Tibial artery (tissue), 4 donors: Measurements from ENCODE around the gene RPS18.

Source experiments
- DNase-seq, 2 donors: peaks; one replicate each; pipeline ENCODE4 v3.0.0-alpha.2; 2019
- H3K27ac ChIP-seq, 2 donors: fragments of 200-600 bp; sonication (generic) in 1 of 2; 1 replicate in 1 of 2; 2 replicates in 1 of 2; pipeline ENCODE4 v1.5.1; 2018 to 2019; ENCODE audit warnings: mild to moderate bottlenecking in 1 of 2
- H3K27me3 ChIP-seq, 2 donors: fragments of 200-600 bp; sonication (generic) in 1 of 2; one replicate each; pipeline versions ENCODE4 v1.5.1 to v1.6.0; 2016 to 2019
- H3K36me3 ChIP-seq, 3 donors: fragments of 200-600 bp; sonication (generic) in 2 of 3; one replicate each; pipeline ENCODE4 v1.5.1; 2016 to 2019; ENCODE audit warnings: mild to moderate bottlenecking in 2 of 3
- H3K4me1 ChIP-seq, 4 donors: fragments of 200-600 bp; sonication (generic) in 2 of 4; 1 replicate in 3 of 4; 2 replicates in 1 of 4; pipeline ENCODE4 v1.5.1; 2016 to 2019
- H3K4me3 ChIP-seq, 2 donors: fragments of 200-600 bp; sonication (generic) in 1 of 2; 1 replicate in 1 of 2; 2 replicates in 1 of 2; pipeline ENCODE4 v1.5.1; 2018 to 2019; ENCODE audit warnings: mild to moderate bottlenecking in 2 of 2
- H3K9me3 ChIP-seq, 3 donors: fragments of 200-600 bp; sonication (generic) in 1 of 3; one replicate each; pipeline ENCODE4 v1.5.1; 2016 to 2019
- CTCF ChIP-seq, 2 experiments: fragments of 200-600 bp in 1 of 2; fragments of 450-650 bp in 1 of 2; IDR thresholded peaks; one replicate each; pipeline ENCODE4 v1.5.1; 2017 to 2019; ENCODE audit warnings: antibody characterized with exemption in 2 of 2, mild to moderate bottlenecking in 1 of 2, moderate library complexity in 1 of 2
- intact Hi-C: fragments of 100-400 bp; cut with DNase I; formaldehyde crosslinking; loops from one replicate; pipeline ENCODE4 v1.15.0; 2023; ENCODE audit warnings: low total_unique reads

RPS18 gene

GRCh38 chr6:33313709-33314514 lies 42.0 kb downstream of the RPS18 start, which contains the start of gene TAPBP:
TAPBP (minus strand) TSS chr6:33314078; CDS start chr6:33314041, 37 bp downstream.
- H3K27me3 ChIP-seq, result no peaks in the 10 kb centered on the region
- H3K4me1 ChIP-seq, result peaks cover 0 to 53% (median 41%) of the 10 kb centered on the region in 4 donors
- H3K27ac ChIP-seq, result peak within 1 kb of the TSS; percentile 95
- intact Hi-C loops, result loop anchor here (10.0 kb wide), 1 partner anchor 111 kb away; the partner anchor contains the start of gene SYNGAP1
- peak; percentile 60 to 83 for DNase-seq
- H3K36me3 ChIP-seq, result peaks cover 1 to 27% (median 4%) of the 10 kb centered on the region in 3 donors
- H3K9me3 ChIP-seq, result no peaks in the 10 kb centered on the region
- TF ChIP-seq CTCF (IDR thresholded peaks at IDR 0.05), result peak in 1 of 2 experiments; percentile 10
- H3K4me3 ChIP-seq, result peak within 1 kb of the TSS; percentile 83 to 94

GRCh38 chr6:33314515-33314942 lies 42.7 kb downstream of the RPS18 start:
- no peaks in the 10 kb centered on the region for H3K27me3 ChIP-seq
- DNase-seq, result peak; percentile 81 to 82
- H3K4me3 ChIP-seq, result peak overlapping the region; percentile 83 to 94
- TF ChIP-seq CTCF (IDR thresholded peaks at IDR 0.05), result no peak
- intact Hi-C loops, result loop anchor here (10.0 kb wide), 1 partner anchor 110 kb away; the partner anchor contains the start of gene SYNGAP1
- peak overlapping the region; percentile 95 for H3K27ac ChIP-seq
- no peaks in the 10 kb centered on the region for H3K9me3 ChIP-seq
- peaks cover 0 to 59% (median 44%) of the 10 kb centered on the region in 4 donors for H3K4me1 ChIP-seq
- H3K36me3 ChIP-seq, result peaks cover 7 to 33% (median 10%) of the 10 kb centered on the region in 3 donors

- H3K9me3 ChIP-seq, result no peaks in the 10 kb centered on the region
- H3K36me3 ChIP-seq, result peaks cover 14 to 35% (median 17%) of the 10 kb centered on the region in 3 donors
- H3K27ac ChIP-seq, result peak overlapping the region; percentile 95
- TF ChIP-seq CTCF (IDR thresholded peaks at IDR 0.05), result no peak
- no peaks in the 10 kb centered on the region for H3K27me3 ChIP-seq
- DNase-seq, result peak in 1 of 2 donors; percentile 80
- peak overlapping the region; percentile 83 to 94 for H3K4me3 ChIP-seq
- peaks cover 0 to 64% (median 50%) of the 10 kb centered on the region in 4 donors for H3K4me1 ChIP-seq
- intact Hi-C loops, result loop anchor here (10.0 kb wide), 1 partner anchor 110 kb away; the partner anchor contains the start of gene SYNGAP1
Observed at GRCh38 chr6:33314943-33315792, 43.3 kb downstream of the RPS18 start.

- no peak for DNase-seq
- H3K27me3 ChIP-seq, result no peaks in the 10 kb centered on the region
- H3K9me3 ChIP-seq, result no peaks in the 10 kb centered on the region
- no peak for TF ChIP-seq CTCF (IDR thresholded peaks at IDR 0.05)
- intact Hi-C loops, result loop anchor here (10.0 kb wide), 1 partner anchor 109 kb away; the partner anchor contains the start of gene SYNGAP1
- peak overlapping the region; percentile 95 for H3K27ac ChIP-seq
- no peak overlapping the region for H3K4me3 ChIP-seq
- peaks cover 14 to 37% (median 25%) of the 10 kb centered on the region in 3 donors for H3K36me3 ChIP-seq
- peaks cover 0 to 68% (median 58%) of the 10 kb centered on the region in 4 donors for H3K4me1 ChIP-seq
Observed at GRCh38 chr6:33315793-33316602, 44.1 kb downstream of the RPS18 start.
